Muscle of leg (tissue), 11 donors: ENCODE data around the gene MARCHF7. TPM values are rescaled to one million over a fixed set of nuclear protein-coding genes. Genes with fewer than 3 reads are reported as not detected.

Experiments used
- DNase-seq: peaks from one replicate; pipeline ENCODE4 v3.0.0; 2013
- H3K27ac ChIP-seq: one replicate; pipeline ENCODE4 v1.5.1; 2013; ENCODE audit warnings: mild to moderate bottlenecking, low read length, control low read depth
- H3K27me3 ChIP-seq: one replicate; pipeline ENCODE4 v1.6.1; 2013; ENCODE audit warnings: low read length; ENCODE audit not compliant: control insufficient read depth, insufficient read depth
- H3K36me3 ChIP-seq: one replicate; pipeline ENCODE4 v1.6.1; 2013; ENCODE audit warnings: low read length; ENCODE audit not compliant: control insufficient read depth, insufficient read depth
- H3K4me1 ChIP-seq: one replicate; pipeline ENCODE4 v1.6.1; 2013; ENCODE audit warnings: low read length; ENCODE audit not compliant: control insufficient read depth, insufficient read depth
- H3K4me3 ChIP-seq: one replicate; pipeline ENCODE4 v1.5.1; 2013; ENCODE audit warnings: low read length, control low read depth
- H3K9me3 ChIP-seq: replicated peaks from 2 replicates; pipeline ENCODE4 v1.6.1; 2013; ENCODE audit warnings: low read depth, low read length; ENCODE audit not compliant: control insufficient read depth
- WGBS: methylation state at CpG from one replicate; pipeline ENCODE4 v1.1.5; 2013; ENCODE audit warnings: missing lambda C conversion rate; ENCODE audit not compliant: insufficient coverage; 5-methylcytosine and 5-hydroxymethylcytosine counted together
- polyA plus RNA-seq, 8 donors: library from polyadenylated mRNA; unstranded; fragments of 120-200 nt; gene quantifications; one replicate each; pipeline versions ENCODE4 v1.2.1 to v1.2.3, GENCODE V29; 2013; ENCODE audit warnings: inconsistent platforms in 1 of 8, low replicate concordance in 1 of 8; ENCODE audit not compliant: insufficient read length in 8 of 8, insufficient read depth in 1 of 8
- total RNA-seq: library from RNA; stranded (reverse); fragments of 120-200 nt; gene quantifications from one replicate; pipeline ENCODE4 v1.2.4, GENCODE V29; 2013

MARCHF7 gene
- total and polyA plus RNA-seq, 9 donors: 73.2 to 108 (median 97.9) TPM

DNA sequence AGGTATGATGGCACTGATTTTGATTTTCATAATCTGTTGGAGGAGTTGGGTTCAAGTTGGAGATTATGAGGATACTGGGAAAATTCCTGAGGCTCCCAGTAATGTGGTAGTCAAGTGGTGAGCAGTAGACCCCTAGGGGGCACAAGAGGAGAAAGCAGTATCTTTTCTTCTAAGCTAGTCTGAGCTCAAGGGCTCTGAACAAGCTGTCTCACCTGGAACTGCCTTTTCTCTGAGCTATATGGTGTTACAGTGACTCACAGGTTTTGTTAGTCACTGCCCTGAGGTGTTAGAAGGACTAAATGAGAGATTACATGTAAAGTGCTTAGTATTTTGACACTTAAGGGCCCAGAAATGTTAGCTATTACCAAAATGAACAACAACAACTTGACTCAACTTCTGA is 43.5 kb downstream of the MARCHF7 start:
- H3K9me3 ChIP-seq: no peaks in the 10 kb centered on the region
- H3K4me1 ChIP-seq: no peaks in the 10 kb centered on the region

DNA sequence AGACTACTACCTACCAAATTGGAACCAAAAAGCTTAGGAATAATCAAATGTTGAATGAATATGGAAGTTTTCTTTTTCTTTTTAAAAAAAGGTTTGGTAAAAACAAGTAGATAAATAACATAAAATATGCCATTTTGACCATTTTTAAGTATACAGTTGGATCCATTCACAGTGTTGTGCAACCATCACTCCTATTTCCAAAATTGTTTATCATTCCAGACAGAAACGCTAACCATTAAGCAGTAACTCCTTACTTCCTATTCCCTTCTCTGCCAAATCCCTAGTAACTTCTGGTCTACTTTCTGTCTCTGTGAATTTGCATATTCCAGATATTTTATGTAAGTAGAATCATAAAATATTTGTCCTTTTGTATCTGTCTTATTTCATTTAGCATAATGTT is 45.9 kb downstream of the MARCHF7 start:
- WGBS: no CpG with 5 or more reads among the region's 1 CpG

More for the DNA sequence above, 43.5 kb downstream of the MARCHF7 start:
- H3K36me3 ChIP-seq: peaks cover 37% of the 10 kb centered on the region
- no peak overlapping the region for H3K27ac ChIP-seq
- H3K4me3 ChIP-seq: no peak overlapping the region
- no peak for DNase-seq
- no peaks in the 10 kb centered on the region for H3K27me3 ChIP-seq

DNA sequence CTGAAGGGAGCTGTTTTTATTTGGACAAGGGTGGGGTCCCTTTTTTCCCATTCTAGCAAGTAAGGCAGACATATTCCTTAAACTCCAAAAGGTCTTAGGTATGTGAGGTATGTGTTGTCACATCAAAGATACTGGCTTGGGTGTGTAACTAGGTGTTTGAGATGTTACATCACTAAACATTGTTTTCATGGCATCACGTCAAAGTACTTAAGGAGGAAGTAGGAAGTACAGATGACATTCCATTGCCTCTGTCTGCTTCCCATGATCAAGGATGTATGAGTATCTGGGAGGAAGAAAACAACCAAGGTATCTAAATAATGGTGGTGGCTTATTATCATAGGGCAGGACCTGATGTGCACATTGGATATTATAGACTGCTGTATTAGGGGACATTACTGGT is 46.4 kb downstream of the MARCHF7 start:
- Histone ChIP-seq H3K9me3 (no peaks in the 10 kb centered on the region), H3K27ac (no peak overlapping the region), H3K4me1 (no peaks in the 10 kb centered on the region), H3K36me3 (peaks cover 38% of the 10 kb centered on the region), H3K27me3 (no peaks in the 10 kb centered on the region), H3K4me3 (no peak overlapping the region)
- DNase-seq: no peak
- 83% methylated on average over 1 of the region's 1 CpG for WGBS

More for the DNA sequence above, 45.9 kb downstream of the MARCHF7 start:
- no peaks in the 10 kb centered on the region for H3K4me1 ChIP-seq
- DNase-seq: no peak
- H3K27ac ChIP-seq: no peak overlapping the region
- peaks cover 38% of the 10 kb centered on the region for H3K36me3 ChIP-seq
- no peaks in the 10 kb centered on the region for H3K27me3 ChIP-seq
- H3K9me3 ChIP-seq: no peaks in the 10 kb centered on the region
- no peak overlapping the region for H3K4me3 ChIP-seq

DNA sequence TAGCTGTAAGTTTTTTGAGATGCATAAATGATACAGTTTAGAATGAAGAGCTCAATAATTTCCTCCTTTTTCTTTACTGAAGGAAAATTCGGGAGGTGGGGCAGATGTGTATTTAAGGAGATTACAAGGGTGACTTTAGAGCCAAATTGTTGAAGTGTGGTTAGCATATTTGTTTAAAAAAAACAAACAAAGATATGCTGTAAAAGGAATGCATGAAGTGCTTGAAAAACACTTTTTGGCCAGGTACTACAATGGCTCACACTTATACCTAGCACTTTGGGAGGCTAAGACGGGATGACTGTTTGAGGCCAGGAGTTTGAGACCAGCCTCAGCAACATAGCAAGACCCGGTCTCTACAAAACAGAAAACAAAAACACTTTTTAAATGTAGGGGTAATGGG is 47.3 kb downstream of the MARCHF7 start:
- H3K9me3 ChIP-seq: no peaks in the 10 kb centered on the region
- H3K4me1 ChIP-seq: no peaks in the 10 kb centered on the region
- no peak for DNase-seq
- H3K27me3 ChIP-seq: no peaks in the 10 kb centered on the region
- no peak overlapping the region for H3K4me3 ChIP-seq
- WGBS: no CpG with 5 or more reads among the region's 3 CpGs
- peaks cover 33% of the 10 kb centered on the region for H3K36me3 ChIP-seq
- H3K27ac ChIP-seq: no peak overlapping the region

DNA sequence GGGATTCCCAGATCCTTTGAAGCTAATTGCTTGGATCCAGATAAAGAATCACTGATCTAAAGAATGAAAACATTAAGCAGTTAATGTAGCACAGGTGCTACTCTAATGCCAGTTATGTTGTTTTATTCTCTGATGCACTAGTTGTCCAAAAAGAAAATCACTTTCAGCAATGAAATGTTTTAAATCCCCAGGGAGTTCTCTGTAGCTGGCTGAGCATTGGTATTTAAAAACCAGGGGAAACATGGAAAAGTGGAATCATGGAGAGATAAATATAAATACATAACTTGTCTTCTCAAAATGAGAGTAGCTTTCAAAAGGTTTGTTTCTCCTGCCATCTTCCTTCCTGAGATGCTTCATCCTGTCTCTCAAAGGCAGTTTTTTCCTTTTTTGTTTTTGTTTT is 48.0 kb downstream of the MARCHF7 start:
- Histone ChIP-seq H3K4me1 (no peaks in the 10 kb centered on the region), H3K36me3 (peaks cover 30% of the 10 kb centered on the region)
- peak; percentile 35 for DNase-seq

DNA sequence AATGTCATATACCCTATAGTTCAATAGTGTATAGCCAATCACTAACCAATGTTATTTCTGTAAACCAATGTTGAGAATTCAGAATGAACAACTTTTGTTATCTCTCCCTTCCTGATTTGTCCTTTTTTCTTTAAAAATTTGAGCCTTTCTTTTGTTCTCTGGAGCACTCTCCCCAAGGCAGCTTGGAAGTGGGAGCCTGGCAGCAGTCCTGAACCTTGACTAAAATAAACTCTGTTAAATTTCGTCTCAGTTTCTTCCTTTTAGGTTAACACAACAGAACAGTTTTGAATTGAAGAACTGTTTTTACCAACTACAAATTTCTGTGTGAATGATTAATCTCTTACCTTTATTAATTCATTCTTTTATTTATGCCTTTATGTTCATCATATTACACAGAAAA is 49.8 kb downstream of the MARCHF7 start:
- H3K4me3 ChIP-seq: no peak overlapping the region
- no peaks in the 10 kb centered on the region for H3K9me3 ChIP-seq
- no peak overlapping the region for H3K27ac ChIP-seq
- no peak for DNase-seq
- no CpG with 5 or more reads among the region's 1 CpG for WGBS
- no peaks in the 10 kb centered on the region for H3K27me3 ChIP-seq
- peaks cover 26% of the 10 kb centered on the region for H3K36me3 ChIP-seq
- H3K4me1 ChIP-seq: no peaks in the 10 kb centered on the region

More for the DNA sequence above, 48.0 kb downstream of the MARCHF7 start:
- Histone ChIP-seq H3K4me3 (no peak overlapping the region), H3K27me3 (no peaks in the 10 kb centered on the region), H3K27ac (no peak overlapping the region), H3K9me3 (no peaks in the 10 kb centered on the region)

Other genes starting within 250 kb of the MARCHF7 start
- 60.5 TPM for gene BAZ2B, start 96.0 kb upstream of the MARCHF7 start, total RNA-seq
- 10 to 100 TPM; 20.8 to 42.8 (median 33.6) TPM for gene BAZ2B, start 96.0 kb upstream of the MARCHF7 start, polyA plus RNA-seq
- gene CD302, start 85.7 kb downstream of the MARCHF7 start, total RNA-seq: 18.1 TPM
- gene CD302, start 85.7 kb downstream of the MARCHF7 start, polyA plus RNA-seq: 10 to 100 TPM; 10.8 to 19.2 (median 14.2) TPM
- 0.66 TPM for gene LY75, start 192.2 kb downstream of the MARCHF7 start, total RNA-seq
- 1 to 10 TPM in 1 of 8 donors, under 1 TPM in 7; 0.27 to 2.7 (median 0.54) TPM for gene LY75, start 192.2 kb downstream of the MARCHF7 start, polyA plus RNA-seq